HepG2 (cell line): ENCODE data around the gene RPL38. TPM values are rescaled to one million over a fixed set of nuclear protein-coding genes. Genes with fewer than 3 reads are reported as not detected.
A peak's percentile ranks its signal among the peaks of the same experiment; 100 is the strongest.

Source experiments
- AGO2 ChIP-seq: fragments of 200-400 bp; formaldehyde crosslinking; optimal IDR thresholded peaks from 2 replicates; pipeline ENCODE3; 2017; ENCODE audit warnings: mild to moderate bottlenecking, low read depth, low read length, moderate library complexity
- CAMTA2 ChIP-seq: sonication (generic); formaldehyde crosslinking; IDR thresholded peaks from 2 replicates; pipeline ENCODE4 v1.4.0; 2020; ENCODE audit warnings: mild to moderate bottlenecking, missing genetic modification reagents, borderline replicate concordance
- FOSL2 ChIP-seq: sonication (generic); formaldehyde crosslinking; IDR thresholded peaks from 2 replicates; pipeline ENCODE4 v1.4.0; 2020; ENCODE audit warnings: missing genetic modification reagents
- FOXO1 ChIP-seq: sonication (generic); formaldehyde crosslinking; IDR thresholded peaks from 2 replicates; pipeline ENCODE4 v1.4.0; 2020; ENCODE audit warnings: missing genetic modification reagents
- HCFC1 ChIP-seq: fragments of 150-350 bp; IDR thresholded peaks from 2 replicates; pipeline ENCODE4 v1.6.1; 2014; ENCODE audit warnings: low read depth, low read length
- HOXA9 ChIP-seq: sonication (generic); formaldehyde crosslinking; IDR thresholded peaks from 2 replicates; pipeline ENCODE4 v1.8.1; 2022; ENCODE audit warnings: missing genetic modification reagents, mild to moderate bottlenecking, moderate library complexity, borderline replicate concordance
- IKZF5 ChIP-seq: IDR thresholded peaks from 2 replicates; pipeline ENCODE4 v1.6.1; 2018; ENCODE audit warnings: missing genetic modification reagents, mild to moderate bottlenecking, missing compliant biosample characterization
- MAFF ChIP-seq: IDR thresholded peaks from 2 replicates; pipeline ENCODE4 v1.6.1; 2011; ENCODE audit warnings: low read depth, low read length, improper control_type of control experiment
- MBNL3 ChIP-seq: fragments of 250-450 bp; sonication (Bioruptor Pico); conservative IDR thresholded peaks from 2 replicates; pipeline ENCODE4 v1.8.0; 2022; ENCODE audit warnings: mild to moderate bottlenecking, inconsistent platforms
- MED1 ChIP-seq: sonication (generic); formaldehyde crosslinking; IDR thresholded peaks from 2 replicates; pipeline ENCODE4 v1.4.0; 2020; ENCODE audit warnings: missing genetic modification reagents
- NBN ChIP-seq: fragments of 450-650 bp; conservative IDR thresholded peaks from 2 replicates; pipeline ENCODE4 v1.6.1; 2017
- NFIB ChIP-seq: sonication (generic); formaldehyde crosslinking; IDR thresholded peaks from 2 replicates; pipeline ENCODE4 v1.9.0; 2021; ENCODE audit warnings: missing genetic modification reagents, mild to moderate bottlenecking, borderline replicate concordance
- REPIN1 ChIP-seq: sonication (generic); formaldehyde crosslinking; IDR thresholded peaks from 2 replicates; pipeline ENCODE4 v1.8.0; 2022; ENCODE audit warnings: missing genetic modification reagents, low read depth, mild to moderate bottlenecking, borderline replicate concordance
- SOX13 ChIP-seq, 3 experiments: fragments of 450-650 bp in 1 of 3; sonication (generic) in 1 of 3; formaldehyde crosslinking in 1 of 3; IDR thresholded peaks in 2 of 3; conservative IDR thresholded peaks in 1 of 3; 2 replicates each; pipeline versions ENCODE4 v1.5.0 to v1.6.1; 2016 to 2020; ENCODE audit warnings: antibody characterized with exemption in 1 of 3, mild to moderate bottlenecking in 1 of 3, missing compliant biosample characterization in 1 of 3, missing genetic modification reagents in 1 of 3, moderate library complexity in 1 of 3
- SOX5 ChIP-seq: IDR thresholded peaks from 2 replicates; pipeline ENCODE4 v1.6.1; 2016; ENCODE audit warnings: borderline replicate concordance
- UBTF ChIP-seq: sonication (generic); formaldehyde crosslinking; IDR thresholded peaks from 2 replicates; pipeline ENCODE4 v1.4.0; 2020; ENCODE audit warnings: mild to moderate bottlenecking, missing genetic modification reagents
- ZFP36 ChIP-seq: fragments of 150-350 bp; IDR thresholded peaks from 2 replicates; pipeline ENCODE4 v1.6.1; 2018; ENCODE audit warnings: borderline replicate concordance, low read length, low read depth; ENCODE audit not compliant: partially characterized antibody
- ZNF263 ChIP-seq: sonication (generic); formaldehyde crosslinking; IDR thresholded peaks from 2 replicates; pipeline ENCODE4 v1.4.0; 2020; ENCODE audit warnings: missing genetic modification reagents
- ZNF281 ChIP-seq: sonication (generic); formaldehyde crosslinking; IDR thresholded peaks from 2 replicates; pipeline ENCODE4 v1.4.0; 2020; ENCODE audit warnings: missing genetic modification reagents, borderline replicate concordance
- ZNF572 ChIP-seq: sonication (generic); formaldehyde crosslinking; IDR thresholded peaks from 2 replicates; pipeline ENCODE4 v1.5.1; 2020; ENCODE audit warnings: mild to moderate bottlenecking, missing genetic modification reagents
- ZNF766 ChIP-seq: sonication (generic); formaldehyde crosslinking; IDR thresholded peaks from 2 replicates; pipeline ENCODE4 v1.5.0; 2020; ENCODE audit warnings: missing genetic modification reagents, borderline replicate concordance
- ZSCAN30 ChIP-seq: sonication (generic); formaldehyde crosslinking; IDR thresholded peaks from 2 replicates; pipeline ENCODE4 v1.5.0; 2020; ENCODE audit warnings: mild to moderate bottlenecking, missing genetic modification reagents
- polyA plus RNA-seq, 8 experiments: library from polyadenylated mRNA; depleted of rRNA in 3 of 8; stranded (reverse) in 7 of 8; unstranded in 1 of 8; fragments of >200 nt; fragmentation: Illumina TruSeq in 4 of 8; extraction: Trizol in 4 of 8; gene quantifications; 2 replicates each; pipeline versions ENCODE4 v1.2.1 to v1.2.3, GENCODE V29; 2011 to 2016; ENCODE audit warnings: low read depth in 4 of 8, missing spikeins in 1 of 8, mixed read lengths in 1 of 8; ENCODE audit not compliant: insufficient read depth in 1 of 8
- total RNA-seq, 5 experiments: library from RNA; depleted of rRNA; stranded (reverse); fragments of >200 nt; fragmentation: Illumina TruSeq; extraction: Trizol; gene quantifications; 2 replicates each; pipeline ENCODE4 v1.2.3, GENCODE V29; 2016; ENCODE audit warnings: low read depth in 1 of 5

The RPL38 gene
- total and polyA plus RNA-seq, 2 of the 13 experiments (the other 11 are each of a cell fraction or from before 2014, with no cell fraction given) = 2,370 to 2,372 TPM

GRCh38 chr17:74192950-74193781, 10.3 kb upstream of the RPL38 start (continued):
- TF ChIP-seq ZNF281 (CRISPR knock-in tag) (no peak), AGO2 (no peak), UBTF (CRISPR knock-in tag) (peak; percentile 7; the same call in 1 of the 2 replicates), ZNF766 (CRISPR knock-in tag) (no peak), NBN (no peak), MED1 (peak; percentile 18; the same call in 1 of the 2 replicates), SOX13 (IDR thresholded peaks at IDR 0.05) (no peak), SOX13 (CRISPR knock-in tag; conservative IDR thresholded peaks at IDR 0.05 in 1 of 2, IDR thresholded peaks at IDR 0.05 in 1 of 2) (peak in 1 of 2 experiments; percentile 31; a peak in 1 of 4 replicates), REPIN1 (CRISPR knock-in tag) (no peak), MBNL3 (CRISPR knock-in tag) (no peak), MAFF (no peak), IKZF5 (CRISPR knock-in tag) (peak; percentile 33; the same call in 1 of the 2 replicates), SOX5 (CRISPR knock-in tag) (peak; percentile 36; the same call in 1 of the 2 replicates), HOXA9 (no peak), ZNF263 (CRISPR knock-in tag) (0 out of 2 replicates have a peak, but pooled peaks have one; percentile 13), FOXO1 (CRISPR knock-in tag) (no peak), FOSL2 (CRISPR knock-in tag) (peak; percentile 98), HCFC1 (no peak), ZNF572 (CRISPR knock-in tag) (no peak), NFIB (CRISPR knock-in tag) (no peak), CAMTA2 (no peak), ZFP36 (peak; percentile 47), ZSCAN30 (CRISPR knock-in tag) (no peak)
